ENCODE measurements around the gene THY1. TPM values are rescaled to one million over a fixed set of nuclear protein-coding genes. Genes with fewer than 3 reads are reported as not detected.
A peak's percentile ranks its signal among the peaks of the same experiment; 100 is the strongest.

THY1 gene
- total and polyA plus RNA-seq, 9 of the 15 experiments (the other 6 are each of a cell fraction or from before 2014, with no cell fraction given) = 0.07 to 0.40 (median 0.16) TPM; not detected in 5

DNA sequence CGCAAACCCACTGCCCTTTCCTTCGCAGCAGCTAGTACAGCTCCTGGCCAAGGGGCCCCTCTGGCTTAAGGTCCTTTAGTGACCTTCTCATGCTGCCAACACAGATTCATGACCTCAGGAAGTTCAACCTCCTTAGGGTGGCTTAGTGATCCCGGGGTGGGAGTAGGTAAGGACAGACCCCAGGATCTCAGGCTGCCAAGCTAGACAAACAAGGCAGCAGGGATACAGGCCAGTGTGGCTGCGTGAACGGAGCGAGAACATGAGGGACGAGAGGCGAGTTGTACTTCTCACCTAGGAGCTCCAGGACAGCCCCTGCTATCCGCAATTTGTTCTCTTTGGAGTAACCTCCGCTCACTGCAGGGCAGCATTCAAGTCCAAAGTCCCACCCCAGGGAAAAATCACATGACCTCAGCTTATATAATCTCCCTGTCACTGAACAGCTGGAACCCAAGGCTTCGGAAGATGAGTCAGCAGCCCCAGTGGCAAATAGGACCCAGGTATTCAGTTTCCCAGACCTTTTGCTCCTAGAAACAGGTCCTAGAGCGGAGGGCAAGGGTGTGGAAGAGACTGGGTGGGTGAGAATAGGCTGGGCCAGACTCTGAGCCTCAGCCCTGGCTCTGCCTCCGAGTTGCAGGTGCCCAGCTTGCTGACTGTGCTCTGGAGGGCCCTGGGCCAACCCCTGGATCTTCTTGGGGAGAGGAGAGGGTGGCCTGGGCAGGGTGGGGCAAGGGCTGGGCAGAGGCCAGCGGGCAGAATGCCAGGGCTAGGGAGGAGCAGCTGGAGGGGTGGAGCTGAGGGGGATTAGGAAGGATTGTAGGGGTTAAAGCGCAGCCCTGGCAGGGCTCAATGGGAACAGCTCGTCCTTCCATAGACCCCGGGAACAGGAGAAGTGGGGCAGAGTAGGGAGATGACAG lies 54.6 kb downstream of the THY1 start (continued):
- no peak for TF ChIP-seq ZBTB40 (IDR thresholded peaks at IDR 0.05)
- TF ChIP-seq ZBTB40 (CRISPR knock-in tag; IDR thresholded peaks at IDR 0.05) = no peak
- no peak for TF ChIP-seq GTF2A2 (tag; IDR thresholded peaks at IDR 0.05)
- no peak for TF ChIP-seq SPI1 (IDR thresholded peaks at IDR 0.05; ENCODE audit: borderline replicate concordance, low read depth, low read length)
- no peak for TF ChIP-seq NEUROD1 (IDR thresholded peaks at IDR 0.05; ENCODE audit: borderline replicate concordance, low read depth, low read length, partially characterized antibody)
- TF ChIP-seq, protein P1, sequence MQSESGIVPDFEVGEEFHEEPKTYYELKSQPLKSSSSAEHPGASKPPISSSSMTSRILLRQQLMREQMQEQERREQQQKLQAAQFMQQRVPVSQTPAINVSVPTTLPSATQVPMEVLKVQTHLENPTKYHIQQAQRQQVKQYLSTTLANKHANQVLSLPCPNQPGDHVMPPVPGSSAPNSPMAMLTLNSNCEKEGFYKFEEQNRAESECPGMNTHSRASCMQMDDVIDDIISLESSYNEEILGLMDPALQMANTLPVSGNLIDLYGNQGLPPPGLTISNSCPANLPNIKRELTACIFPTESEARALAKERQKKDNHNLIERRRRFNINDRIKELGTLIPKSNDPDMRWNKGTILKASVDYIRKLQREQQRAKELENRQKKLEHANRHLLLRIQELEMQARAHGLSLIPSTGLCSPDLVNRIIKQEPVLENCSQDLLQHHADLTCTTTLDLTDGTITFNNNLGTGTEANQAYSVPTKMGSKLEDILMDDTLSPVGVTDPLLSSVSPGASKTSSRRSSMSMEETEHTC (IDR thresholded peaks at IDR 0.05) = peak; percentile 40; the same call in 1 of the 2 replicates
- TF ChIP-seq HDAC1 (IDR thresholded peaks at IDR 0.05) = peak in 1 of 2 experiments; percentile 76; a peak in 1 of 4 replicates
- TF ChIP-seq POLR2AphosphoS5 (IDR thresholded peaks at IDR 0.05; ENCODE audit: control insufficient read depth, insufficient read depth, low read depth, low read length) = no peak
- peak; percentile 38; the same call in 1 of the 2 replicates for TF ChIP-seq MTA2 (IDR thresholded peaks at IDR 0.05; ENCODE audit: low read depth)
- TF ChIP-seq NR3C1 (CRISPR knock-in tag; IDR thresholded peaks at IDR 0.05) = no peak
- TF ChIP-seq, protein P2, sequence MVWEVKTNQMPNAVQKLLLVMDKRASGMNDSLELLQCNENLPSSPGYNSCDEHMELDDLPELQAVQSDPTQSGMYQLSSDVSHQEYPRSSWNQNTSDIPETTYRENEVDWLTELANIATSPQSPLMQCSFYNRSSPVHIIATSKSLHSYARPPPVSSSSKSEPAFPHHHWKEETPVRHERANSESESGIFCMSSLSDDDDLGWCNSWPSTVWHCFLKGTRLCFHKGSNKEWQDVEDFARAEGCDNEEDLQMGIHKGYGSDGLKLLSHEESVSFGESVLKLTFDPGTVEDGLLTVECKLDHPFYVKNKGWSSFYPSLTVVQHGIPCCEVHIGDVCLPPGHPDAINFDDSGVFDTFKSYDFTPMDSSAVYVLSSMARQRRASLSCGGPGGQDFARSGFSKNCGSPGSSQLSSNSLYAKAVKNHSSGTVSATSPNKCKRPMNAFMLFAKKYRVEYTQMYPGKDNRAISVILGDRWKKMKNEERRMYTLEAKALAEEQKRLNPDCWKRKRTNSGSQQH (CRISPR knock-in tag; IDR thresholded peaks at IDR 0.05) = no peak
